ENCODE data around the gene TMEM47. TPM values are rescaled to one million over a fixed set of nuclear protein-coding genes. Genes with fewer than 3 reads are reported as not detected.

The TMEM47 gene
- total and polyA plus RNA-seq, 2 experiments from 2014 or later = 25.4 to 56.7 TPM

GRCh38 chrX:34624416-34624815 lies 32.7 kb downstream of the TMEM47 start:
- TF ChIP-seq CTCF (conservative IDR thresholded peaks at IDR 0.05; ENCODE audit: low read depth in 2 of 2) (no peak), EZH2 (IDR thresholded peaks at IDR 0.05; ENCODE audit: low read depth, unreplicated experiment) (no peak), ZNF462 (CRISPR knock-in tag; IDR thresholded peaks at IDR 0.05) (no peak), REST (IDR thresholded peaks at IDR 0.05; ENCODE audit: unreplicated experiment) (no peak), CREB1 (CRISPR knock-in tag; IDR thresholded peaks at IDR 0.05; ENCODE audit: low read depth) (no peak), ETS1 (IDR thresholded peaks at IDR 0.05) (no peak), ZNF114 (CRISPR knock-in tag; IDR thresholded peaks at IDR 0.05) (no peak), ZNF331 (CRISPR knock-in tag; IDR thresholded peaks at IDR 0.05; ENCODE audit: low read depth) (no peak), EZH2phosphoT487 (IDR thresholded peaks at IDR 0.05; ENCODE audit: unreplicated experiment) (no peak), JUNB (IDR thresholded peaks at IDR 0.05; ENCODE audit: unreplicated experiment) (no peak), STAT1 (IDR thresholded peaks at IDR 0.05; ENCODE audit: unreplicated experiment) (no peak), NANOG (IDR thresholded peaks at IDR 0.05; ENCODE audit: borderline replicate concordance) (no peak), POLR2AphosphoS5 (IDR thresholded peaks at IDR 0.05; ENCODE audit: low read depth) (no peak)
- Mint-ChIP-seq H3K27ac (no peak overlapping the region), H3K9me3 (no peaks in the 10 kb centered on the region), H3K36me3 (ENCODE audit: low read depth) (no peaks in the 10 kb centered on the region), H3K4me3 (no peak overlapping the region), H3K27me3 (ENCODE audit: insufficient read depth, low read depth, poor library complexity) (no peaks in the 10 kb centered on the region), H3K4me1 (no peaks in the 10 kb centered on the region)
- no peaks in the 10 kb centered on the region for H3K27me3 ChIP-seq (ENCODE audit: insufficient read depth)
- no peak overlapping the region for H3K4me2 ChIP-seq
- no peaks in the 10 kb centered on the region for H3K79me2 ChIP-seq (replicated peaks; ENCODE audit: insufficient read depth)
- H3K27ac ChIP-seq (ENCODE audit: low read depth) = no peak overlapping the region
- no peak overlapping the region for H2AFZ ChIP-seq
- H3K4me1 ChIP-seq (ENCODE audit: insufficient read depth) = no peaks in the 10 kb centered on the region
- H4K20me1 ChIP-seq (replicated peaks; ENCODE audit: insufficient read depth) = no peaks in the 10 kb centered on the region
- no peaks in the 10 kb centered on the region for H3F3A ChIP-seq (replicated peaks; ENCODE audit: low read depth)
- ATAC-seq (no peak), DNase-seq (ENCODE audit: low spot score) (no peak)
- H3K9me2 ChIP-seq (ENCODE audit: insufficient read depth) = no peaks in the 10 kb centered on the region
- H3K4me3 ChIP-seq = no peak overlapping the region
- no peaks in the 10 kb centered on the region for H3K36me3 ChIP-seq (ENCODE audit: insufficient read depth)

Data from GM23338 (cell line).